ENCODE measurements around the gene DUSP3. TPM values are rescaled to one million over a fixed set of nuclear protein-coding genes. Genes with fewer than 3 reads are reported as not detected.

The DUSP3 gene
- total RNA-seq, 6 donors from 2014 or later: 58.7 to 122 (median 101) TPM

DNA sequence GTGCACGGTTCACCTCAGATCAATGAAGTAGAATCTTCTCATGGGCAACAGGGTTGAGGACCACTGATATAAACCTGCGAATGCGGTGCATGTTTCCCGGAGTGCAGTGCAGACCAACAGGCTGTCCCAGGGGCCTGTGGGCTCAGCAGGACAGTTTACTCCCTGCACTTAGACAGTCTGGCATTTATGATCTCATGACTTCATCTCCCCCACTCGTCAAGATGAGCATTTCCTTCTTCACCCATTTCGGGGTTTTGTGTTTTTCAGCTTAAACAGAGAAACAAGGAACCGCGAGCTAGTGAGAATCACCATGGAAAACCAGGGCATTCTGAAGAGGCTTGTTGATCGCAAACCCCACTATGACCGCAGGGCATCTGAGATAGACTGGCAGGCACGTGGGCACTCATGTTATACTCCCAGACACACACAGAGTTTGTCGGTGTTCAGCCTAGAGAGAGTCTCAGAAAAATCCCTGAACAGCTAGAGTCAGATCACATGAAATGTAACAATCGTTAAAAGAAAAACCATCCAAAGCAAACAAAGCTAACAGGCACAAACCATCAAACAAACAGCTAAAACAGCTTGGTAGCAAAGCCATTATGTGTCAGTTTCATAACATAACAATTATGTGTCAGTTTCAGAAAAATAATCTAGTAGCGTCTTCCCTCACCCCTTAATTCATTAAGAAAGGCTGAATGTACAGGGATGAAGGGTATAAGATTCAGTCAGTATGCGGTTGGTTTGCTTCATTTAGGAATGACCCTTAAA, 4.3 kb upstream of the DUSP3 start:
- WGBS, 2 donors: 83 to 84% methylated on average over 15 of the region's 15 CpGs
- DNase-seq: no peak

GRCh38 chr17:43780135-43780534, 1.4 kb upstream of the DUSP3 start, which contains the start of gene CFAP97D1:
Gene CFAP97D1 (plus strand): TSS chr17:43780435. CDS start chr17:43780463, 28 bp downstream.
- Histone ChIP-seq H3K27ac (peak within 1 kb of the TSS; percentile 97 to 100 (median 100)), H3K36me3 (peaks cover 0 to 21% (median 2%) of the 10 kb centered on the region in 4 donors), H3K4me1 (peaks cover 21 to 40% (median 37%) of the 10 kb centered on the region in 4 donors), H3K4me3 (peak within 1 kb of the TSS in 3 of 4 donors; percentile 67 to 97 (median 88)), H3K9me3 (no peaks in the 10 kb centered on the region), H3K27me3 (no peaks in the 10 kb centered on the region)
- WGBS, 2 donors: 40 to 53% methylated on average over 7 of the region's 7 CpGs
- ATAC-seq (ENCODE audit: low FRiP score in 2 of 2) (no peak), DNase-seq (no peak)
- TF ChIP-seq CTCF (IDR thresholded peaks at IDR 0.05): no peak
- TF ChIP-seq POLR2AphosphoS5 (IDR thresholded peaks at IDR 0.05): no peak
- TF ChIP-seq POLR2A (IDR thresholded peaks at IDR 0.05): no peak
- TF ChIP-seq EP300 (IDR thresholded peaks at IDR 0.05): no peak

More for the DNA sequence above, 4.3 kb upstream of the DUSP3 start:
- H3K27me3 ChIP-seq: no peaks in the 10 kb centered on the region
- H3K4me3 ChIP-seq: no peak overlapping the region
- H3K9me3 ChIP-seq: no peaks in the 10 kb centered on the region
- H3K36me3 ChIP-seq: no peaks in the 10 kb centered on the region
- no peak overlapping the region for H3K27ac ChIP-seq
- no peak for ATAC-seq (ENCODE audit: low FRiP score in 2 of 2)
- TF ChIP-seq EP300 (IDR thresholded peaks at IDR 0.05) (no peak), POLR2A (IDR thresholded peaks at IDR 0.05) (no peak), POLR2AphosphoS5 (IDR thresholded peaks at IDR 0.05) (no peak), CTCF (IDR thresholded peaks at IDR 0.05) (no peak)
- H3K4me1 ChIP-seq: peaks cover 9 to 16% (median 11%) of the 10 kb centered on the region in 4 donors

DNA sequence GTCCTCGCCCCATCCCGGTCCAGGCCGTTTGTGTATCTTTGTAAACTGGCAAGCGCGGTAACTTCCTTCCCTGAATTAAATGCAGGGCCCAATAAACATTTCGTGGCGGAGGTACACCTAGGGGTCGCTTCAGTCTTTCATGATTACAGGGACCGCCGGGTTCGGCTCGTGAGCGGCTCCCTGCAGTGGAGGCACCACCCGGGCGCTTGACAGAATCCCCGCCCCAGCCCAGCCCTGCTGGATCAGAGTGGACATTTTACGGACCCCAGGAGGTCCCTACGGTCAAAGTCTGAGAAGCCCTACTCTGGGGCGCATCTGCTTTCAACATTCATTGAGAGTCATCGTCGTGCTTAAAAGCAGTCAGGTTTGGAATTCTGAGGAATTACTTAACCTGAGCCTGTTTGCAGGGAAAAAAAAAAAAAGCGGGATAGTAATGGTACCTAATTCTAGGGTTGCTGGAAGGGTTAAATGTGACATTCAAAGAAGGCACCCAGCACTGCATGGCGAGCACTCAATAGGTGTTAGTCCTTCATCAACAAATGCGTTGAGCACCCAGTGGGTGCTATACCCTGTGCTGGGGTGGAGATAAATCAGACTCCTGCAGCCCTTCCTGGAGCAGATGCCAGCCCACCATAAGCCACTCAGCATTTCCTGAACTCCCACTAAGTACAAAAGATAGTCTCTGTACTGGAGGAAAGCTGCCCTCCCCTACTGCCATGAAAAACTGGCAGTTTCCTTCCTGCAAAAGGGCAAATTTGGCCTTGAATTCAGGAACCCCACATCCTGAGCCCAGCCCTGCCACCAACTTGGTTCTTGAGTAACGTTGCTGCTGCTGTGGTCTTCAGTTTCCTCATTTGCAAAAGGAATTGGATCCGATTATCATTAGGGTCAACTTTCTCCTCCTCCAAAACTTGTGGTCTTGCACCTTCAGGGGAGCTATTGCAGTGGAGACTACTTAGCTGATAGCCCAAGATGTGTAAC, 658 bp upstream of the DUSP3 start:
- 4 to 9% methylated on average over 10 to 25 of the region's 26 CpGs for WGBS, 2 donors

More for the DNA sequence above, 658 bp upstream of the DUSP3 start:
- DNase-seq (no peak), ATAC-seq (ENCODE audit: low FRiP score in 2 of 2) (peak in 1 of 2 donors; percentile 30)
- H3K27ac ChIP-seq: peak overlapping the region; percentile 97 to 100 (median 100)
- no peaks in the 10 kb centered on the region for H3K9me3 ChIP-seq
- TF ChIP-seq POLR2A (IDR thresholded peaks at IDR 0.05) (no peak), EP300 (IDR thresholded peaks at IDR 0.05) (peak in 1 of 4 donors; percentile 47), CTCF (IDR thresholded peaks at IDR 0.05) (peak in 3 of 6 experiments; percentile 4 to 37 (median 17)), POLR2AphosphoS5 (IDR thresholded peaks at IDR 0.05) (peak in 1 of 2 donors; percentile 44)
- no peaks in the 10 kb centered on the region for H3K27me3 ChIP-seq
- H3K4me3 ChIP-seq: peak overlapping the region; percentile 14 to 97 (median 78)
- H3K4me1 ChIP-seq: peaks cover 21 to 46% (median 39%) of the 10 kb centered on the region in 4 donors
- H3K36me3 ChIP-seq: peaks cover 0 to 28% (median 6%) of the 10 kb centered on the region in 4 donors
